A549 (cell line): Measurements from ENCODE around the gene IGSF11. TPM values are rescaled to one million over a fixed set of nuclear protein-coding genes. Genes with fewer than 3 reads are reported as not detected.

Experiments used
- ATAC-seq, 2 experiments: fragments of 200-7000 bp in 1 of 2; fragments of >200 bp in 1 of 2; cut with Nextera tagmentation in 1 of 2; cut with Tn5 transposase in 1 of 2; 3 replicates each; pipeline versions ENCODE4 v1.8.0 to v1.9.1; 2018 to 2020; ENCODE audit warnings: mild to moderate bottlenecking in 1 of 2, moderate library complexity in 1 of 2
- CTCF ChIA-PET: fragments of 300-600 bp; sonication (Branson Sonifier 250); formaldehyde crosslinking; extraction: SDS; loops from one replicate; lab custom pipeline; 2021; ENCODE audit warnings: antibody characterized with exemption, inconsistent platforms; lab: Yijun Ruan, JAX
- POLR2A ChIA-PET: fragments of 350-600 bp; formaldehyde crosslinking; extraction: SDS; loops from one replicate; lab custom pipeline; 2021; ENCODE audit warnings: antibody characterized with exemption, inconsistent platforms; lab: Yijun Ruan, JAX
- DNase-seq, 2 experiments: peaks; one replicate each; pipeline versions ENCODE4 v3.0.0 to v3.0.0-alpha.2; 2011 to 2016; ENCODE audit warnings: low read depth in 1 of 2, low spot score in 1 of 2
- FAIRE-seq: peaks from 2 replicates; lab custom pipeline; 2011; peaks lifted over from hg19 to GRCh38; lab: Jason Lieb, UNC
- H3K27ac ChIP-seq, 2 experiments: fragments of >200 bp; sonication (Bioruptor Twin); formaldehyde crosslinking; 3 replicates each; pipeline ENCODE4 v1.5.1; 2016 to 2017
- H3K4me1 ChIP-seq: fragments of >200 bp; sonication (Bioruptor Twin); formaldehyde crosslinking; 3 replicates; pipeline ENCODE4 v1.6.1; 2016
- H3K4me2 ChIP-seq: fragments of >200 bp; sonication (Bioruptor Twin); formaldehyde crosslinking; 3 replicates; pipeline ENCODE4 v1.6.1; 2016
- H3K4me3 ChIP-seq: fragments of >200 bp; sonication (Bioruptor Twin); formaldehyde crosslinking; 3 replicates; pipeline ENCODE4 v1.5.1; 2016
- H3K9me3 ChIP-seq: fragments of >200 bp; sonication (Bioruptor Twin); formaldehyde crosslinking; 3 replicates; pipeline ENCODE4 v1.6.1; 2016
- BCL3 ChIP-seq: fragments of >200 bp; sonication (Bioruptor Twin); formaldehyde crosslinking; IDR thresholded peaks from 3 replicates; pipeline ENCODE4 v1.6.1; 2016
- CBX2 ChIP-seq: fragments of 200-600 bp; sonication (generic); IDR thresholded peaks from 2 replicates; pipeline ENCODE4 v1.6.1; 2016; ENCODE audit warnings: low read depth, mild to moderate bottlenecking, borderline replicate concordance
- CEBPB ChIP-seq, 2 experiments: fragments of >200 bp in 1 of 2; sonication (Bioruptor Twin) in 1 of 2; formaldehyde crosslinking in 1 of 2; IDR thresholded peaks; 2 replicates each; pipeline ENCODE4 v1.6.1; 2012 to 2016
- ELK1 ChIP-seq: fragments of 150-350 bp; IDR thresholded peaks from 2 replicates; pipeline ENCODE4 v1.6.1; 2014; ENCODE audit warnings: low read depth, mild to moderate bottlenecking, low read length
- HOXB13 ChIP-seq: fragments of 250-450 bp; sonication (Bioruptor Pico); IDR thresholded peaks from 2 replicates; pipeline ENCODE4 v1.5.0; 2020; ENCODE audit warnings: low read depth, mild to moderate bottlenecking, moderate library complexity
- JUNB ChIP-seq: fragments of >200 bp; sonication (Bioruptor Twin); formaldehyde crosslinking; IDR thresholded peaks from 2 replicates; pipeline ENCODE4 v1.6.1; 2016
- KDM1A ChIP-seq: fragments of 200-600 bp; sonication (generic); IDR thresholded peaks from 2 replicates; pipeline ENCODE4 v1.6.1; 2016; ENCODE audit warnings: low read depth, mild to moderate bottlenecking
- NR3C1 ChIP-seq: fragments of >200 bp; sonication (Bioruptor Twin); formaldehyde crosslinking; IDR thresholded peaks from 3 replicates; pipeline ENCODE4 v1.6.1; 2017
- RAD21 ChIP-seq, 2 experiments: fragments of >200 bp in 1 of 2; sonication (Bioruptor Twin) in 1 of 2; formaldehyde crosslinking in 1 of 2; IDR thresholded peaks in 1 of 2; conservative IDR thresholded peaks in 1 of 2; 2 replicates in 1 of 2; 3 replicates in 1 of 2; pipeline ENCODE4 v1.6.1; 2012 to 2018; ENCODE audit warnings: inconsistent platforms in 1 of 2
- RARB ChIP-seq: fragments of 250-450 bp; sonication (Bioruptor Pico); IDR thresholded peaks from 2 replicates; pipeline ENCODE4 v1.8.0; 2021; ENCODE audit warnings: mild to moderate bottlenecking, moderate library complexity
- RCOR1 ChIP-seq: fragments of 150-350 bp; IDR thresholded peaks from 2 replicates; pipeline ENCODE4 v1.6.1; 2014; ENCODE audit warnings: antibody characterized with exemption, low read length, low read depth
- SREBF2 ChIP-seq: fragments of 450-650 bp; IDR thresholded peaks from 2 replicates; pipeline ENCODE4 v1.6.1; 2014; ENCODE audit warnings: mild to moderate bottlenecking, moderate library complexity
- ZFP36 ChIP-seq: fragments of 450-650 bp; IDR thresholded peaks from 2 replicates; pipeline ENCODE4 v1.6.1; 2014; ENCODE audit warnings: borderline replicate concordance; ENCODE audit not compliant: partially characterized antibody
- WGBS: methylation state at CpG from one replicate; pipeline ENCODE4 v1.1.6; 2017; ENCODE audit errors: missing lambda C conversion rate; 5-methylcytosine and 5-hydroxymethylcytosine counted together
- polyA plus RNA-seq, 4 experiments: library from polyadenylated mRNA; depleted of rRNA in 3 of 4; stranded (reverse); fragments of >200 nt; fragmentation: RNase III in 1 of 4; extraction: RNeasy Plus Mini Kit Qiagen cat#74134 plus additional on column Dnase treatment in 1 of 4; gene quantifications; 2 replicates in 3 of 4; 3 replicates in 1 of 4; pipeline ENCODE4 v1.2.3, GENCODE V29; 2011 to 2017
- TF ChIP-seq, protein P1 (sequence below): IDR thresholded peaks from 2 replicates; pipeline ENCODE4 v1.6.1; 2012; ENCODE audit warnings: low read depth, borderline replicate concordance
- TF ChIP-seq, protein P2 (sequence below): fragments of 250-450 bp; sonication (Bioruptor Pico); IDR thresholded peaks from 2 replicates; pipeline ENCODE4 v1.5.0; 2020; ENCODE audit warnings: low read depth, mild to moderate bottlenecking, moderate library complexity
- TF ChIP-seq, protein P3 (sequence below): fragments of 250-450 bp; sonication (Bioruptor Pico); IDR thresholded peaks from 2 replicates; pipeline ENCODE4 v1.5.0; 2021; ENCODE audit warnings: mild to moderate bottlenecking, moderate library complexity, borderline replicate concordance

IGSF11 gene
- polyA plus RNA-seq, 2 of the 4 experiments (the other 2 are of a cell fraction) = 5.2 to 21.7 TPM

DNA sequence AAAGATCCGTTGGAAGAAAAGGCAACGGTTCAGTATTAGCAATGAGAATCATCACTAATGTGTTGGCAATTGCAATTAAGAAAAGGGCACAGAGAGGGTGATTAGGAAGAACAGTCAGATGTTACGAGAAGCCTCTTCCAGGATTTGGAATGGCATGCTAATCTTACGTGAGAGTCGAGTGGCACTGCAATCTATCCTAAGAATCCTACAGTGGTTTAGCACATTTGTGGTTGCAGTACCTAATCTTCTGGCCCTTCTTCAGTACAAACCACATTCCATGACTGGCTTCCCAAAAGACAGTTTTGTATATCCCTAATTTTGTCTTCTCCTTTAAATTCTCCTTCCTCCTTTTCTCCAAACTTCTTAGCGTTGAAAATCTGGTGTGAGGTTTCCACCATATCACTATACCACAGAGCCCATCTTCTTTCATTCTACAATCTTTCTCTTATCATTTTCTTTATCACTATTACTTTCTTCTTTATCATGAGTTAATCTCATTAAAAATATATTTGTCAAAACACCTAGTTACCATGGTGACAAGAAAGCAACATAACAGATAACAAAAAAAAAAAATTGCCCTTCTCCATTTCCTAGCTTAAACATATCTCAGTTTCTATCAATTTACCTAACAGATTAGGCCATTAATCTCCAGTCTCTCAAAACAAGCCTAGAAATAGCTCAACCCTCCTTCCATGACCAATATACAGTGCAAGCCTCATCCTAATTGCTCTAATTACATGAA is 60.1 kb downstream of the IGSF11 start (continued):
- TF ChIP-seq ZFP36 = no peak
- TF ChIP-seq HOXB13 = no peak
- no peak for TF ChIP-seq BCL3
- no peak for TF ChIP-seq SREBF2

GRCh38 chr3:118973050-118973449 is 61.6 kb downstream of the IGSF11 start:
- 83% methylated on average over 3 of the region's 3 CpGs for WGBS
- ChIA-PET POLR2A (no interaction called here), CTCF (no interaction called here)
- no peak for ATAC-seq
- Histone ChIP-seq H3K4me2 (no peak overlapping the region), H3K9me3 (no peaks in the 10 kb centered on the region), H3K27ac (no peak overlapping the region), H3K4me1 (no peaks in the 10 kb centered on the region), H3K4me3 (no peak overlapping the region)
- FAIRE-seq = no peak
- TF ChIP-seq, protein P1, sequence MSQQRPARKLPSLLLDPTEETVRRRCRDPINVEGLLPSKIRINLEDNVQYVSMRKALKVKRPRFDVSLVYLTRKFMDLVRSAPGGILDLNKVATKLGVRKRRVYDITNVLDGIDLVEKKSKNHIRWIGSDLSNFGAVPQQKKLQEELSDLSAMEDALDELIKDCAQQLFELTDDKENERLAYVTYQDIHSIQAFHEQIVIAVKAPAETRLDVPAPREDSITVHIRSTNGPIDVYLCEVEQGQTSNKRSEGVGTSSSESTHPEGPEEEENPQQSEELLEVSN = no peak
- TF ChIP-seq RCOR1 = no peak
- no peak for TF ChIP-seq RAD21 (conservative IDR thresholded peaks at IDR 0.05 in 1 of 2, IDR thresholded peaks at IDR 0.05 in 1 of 2)
- TF ChIP-seq CEBPB (IDR thresholded peaks at IDR 0.05) = no peak
- TF ChIP-seq ELK1 = no peak
- TF ChIP-seq KDM1A = no peak
- no peak for TF ChIP-seq BCL3
- DNase-seq = no peak

- no peak for ATAC-seq
- POLR2A ChIA-PET = no interaction called here
- TF ChIP-seq, protein P2, sequence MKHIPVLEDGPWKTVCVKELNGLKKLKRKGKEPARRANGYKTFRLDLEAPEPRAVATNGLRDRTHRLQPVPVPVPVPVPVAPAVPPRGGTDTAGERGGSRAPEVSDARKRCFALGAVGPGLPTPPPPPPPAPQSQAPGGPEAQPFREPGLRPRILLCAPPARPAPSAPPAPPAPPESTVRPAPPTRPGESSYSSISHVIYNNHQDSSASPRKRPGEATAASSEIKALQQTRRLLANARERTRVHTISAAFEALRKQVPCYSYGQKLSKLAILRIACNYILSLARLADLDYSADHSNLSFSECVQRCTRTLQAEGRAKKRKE (CRISPR knock-in tag) = no peak
- TF ChIP-seq NR3C1 (no peak), JUNB (no peak), RARB (CRISPR knock-in tag) (no peak), CBX2 (no peak)
- TF ChIP-seq, protein P3, sequence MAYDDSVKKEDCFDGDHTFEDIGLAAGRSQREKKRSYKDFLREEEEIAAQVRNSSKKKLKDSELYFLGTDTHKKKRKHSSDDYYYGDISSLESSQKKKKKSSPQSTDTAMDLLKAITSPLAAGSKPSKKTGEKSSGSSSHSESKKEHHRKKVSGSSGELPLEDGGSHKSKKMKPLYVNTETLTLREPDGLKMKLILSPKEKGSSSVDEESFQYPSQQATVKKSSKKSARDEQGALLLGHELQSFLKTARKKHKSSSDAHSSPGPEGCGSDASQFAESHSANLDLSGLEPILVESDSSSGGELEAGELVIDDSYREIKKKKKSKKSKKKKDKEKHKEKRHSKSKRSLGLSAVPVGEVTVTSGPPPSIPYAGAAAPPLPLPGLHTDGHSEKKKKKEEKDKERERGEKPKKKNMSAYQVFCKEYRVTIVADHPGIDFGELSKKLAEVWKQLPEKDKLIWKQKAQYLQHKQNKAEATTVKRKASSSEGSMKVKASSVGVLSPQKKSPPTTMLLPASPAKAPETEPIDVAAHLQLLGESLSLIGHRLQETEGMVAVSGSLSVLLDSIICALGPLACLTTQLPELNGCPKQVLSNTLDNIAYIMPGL = no peak
- TF ChIP-seq, all 56 proteins: peak for 0
- DNase-seq (no peak), FAIRE-seq (no peak)
- CTCF ChIA-PET = no interaction called here
- H3K4me1 ChIP-seq = no peaks in the 10 kb centered on the region
- WGBS = 92% methylated on average over 2 of the region's 2 CpGs
- no peak overlapping the region for H3K27ac ChIP-seq
- H3K4me3 ChIP-seq = no peak overlapping the region
- no peaks in the 10 kb centered on the region for H3K9me3 ChIP-seq
- H3K4me2 ChIP-seq = no peak overlapping the region
These were observed 63.8 kb downstream of the IGSF11 start for GRCh38 chr3:118970819-118971218.
